SH-SY5Y (cell line): ENCODE data around the gene PERCC1.

Source experiments
- GATA2 ChIP-seq: IDR thresholded peaks from 2 replicates; pipeline ENCODE4 v1.6.1; 2011; ENCODE audit warnings: mild to moderate bottlenecking, low read depth, low read length
- GATA3 ChIP-seq: IDR thresholded peaks from 2 replicates; pipeline ENCODE4 v1.6.1; 2011; ENCODE audit warnings: low read depth, mild to moderate bottlenecking, low read length, moderate library complexity

DNA sequence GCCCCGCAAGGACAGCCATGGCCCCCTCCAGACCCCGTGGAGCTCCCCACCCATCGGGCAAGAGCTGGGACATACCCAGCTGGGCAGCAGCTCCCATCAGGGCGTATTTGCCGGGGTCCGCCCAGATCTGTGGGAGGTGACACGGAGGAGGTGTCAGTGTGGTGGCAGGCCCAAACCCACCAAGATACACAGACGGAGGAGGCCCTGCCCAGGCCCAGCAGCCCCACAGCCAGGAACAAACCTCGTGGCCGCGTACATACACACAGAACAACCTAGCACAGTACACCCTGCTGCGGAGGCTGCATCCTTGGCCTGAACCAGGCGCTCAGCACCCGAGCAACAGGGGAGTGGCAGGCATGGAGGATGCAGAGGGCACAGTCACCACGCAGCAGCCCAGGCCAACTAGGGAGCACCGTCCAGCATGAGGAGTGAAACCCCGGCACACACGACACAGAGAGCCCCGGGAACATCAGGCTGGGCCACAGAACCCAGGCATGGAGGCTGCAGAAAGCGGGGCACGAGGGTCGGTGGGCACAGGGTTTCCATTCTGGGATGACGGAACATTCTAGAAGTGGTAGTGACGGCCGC lies 18.4 kb downstream of the PERCC1 start:
- TF ChIP-seq GATA2: no peak
- TF ChIP-seq GATA3: no peak
